HG03097 (cell line): ENCODE data around the gene ZNF521.

Experiments
- ATAC-seq: cut with Tn5 transposase; IDR thresholded peaks from one replicate; pipeline ENCODE4 v1.9.1; 2021; ENCODE audit not compliant: unreplicated experiment, low FRiP score

Gene ZNF521

GRCh38 chr18:25231327-25231691 is 120.7 kb downstream of the ZNF521 start:
- ATAC-seq = no peak

GRCh38 chr18:25230658-25231326 is 121.2 kb downstream of the ZNF521 start:
- ATAC-seq = no peak

- no peak for ATAC-seq
Measured at GRCh38 chr18:25229920-25230319, 122.0 kb downstream of the ZNF521 start.

- ATAC-seq = no peak
Measured at GRCh38 chr18:25229081-25229480, 122.9 kb downstream of the ZNF521 start.

- no peak for ATAC-seq
Measured at GRCh38 chr18:25228410-25228809, 123.6 kb downstream of the ZNF521 start.

GRCh38 chr18:25225151-25225550 is 126.8 kb downstream of the ZNF521 start:
- ATAC-seq = no peak

- ATAC-seq = no peak
Measured at GRCh38 chr18:25223899-25224886, 127.8 kb downstream of the ZNF521 start.

- no peak for ATAC-seq
Measured at GRCh38 chr18:25223211-25223610, 128.8 kb downstream of the ZNF521 start.

GRCh38 chr18:25222648-25223047 is 129.3 kb downstream of the ZNF521 start:
- ATAC-seq = no peak

GRCh38 chr18:25210622-25211021 is 141.3 kb downstream of the ZNF521 start:
- ATAC-seq = no peak

GRCh38 chr18:25192065-25192464 is 159.9 kb downstream of the ZNF521 start:
- ATAC-seq = no peak

- peak; percentile 77 for ATAC-seq
Measured at GRCh38 chr18:25190472-25190871, 161.5 kb downstream of the ZNF521 start.

- no peak for ATAC-seq
Measured at GRCh38 chr18:25189391-25190185, 162.4 kb downstream of the ZNF521 start.

- ATAC-seq = no peak
Measured at GRCh38 chr18:25187521-25188192, 164.3 kb downstream of the ZNF521 start.

- ATAC-seq = no peak
Measured at GRCh38 chr18:25186871-25187270, 165.1 kb downstream of the ZNF521 start.

GRCh38 chr18:25181993-25182392 is 170.0 kb downstream of the ZNF521 start:
- no peak for ATAC-seq

- ATAC-seq = no peak
Measured at GRCh38 chr18:25181581-25181980, 170.4 kb downstream of the ZNF521 start.

- no peak for ATAC-seq
Measured at GRCh38 chr18:25180973-25181548, 170.9 kb downstream of the ZNF521 start.

- no peak for ATAC-seq
Measured at GRCh38 chr18:25177631-25178030, 174.3 kb downstream of the ZNF521 start.

- ATAC-seq = no peak
Measured at GRCh38 chr18:25176518-25177042, 175.4 kb downstream of the ZNF521 start.
